HepG2 (cell line): ENCODE measurements around the gene CAMSAP1. TPM values are rescaled to one million over a fixed set of nuclear protein-coding genes. Genes with fewer than 3 reads are reported as not detected.
A peak's percentile ranks its signal among the peaks of the same experiment; 100 is the strongest.
"Not testable (repeated sequence)": the region's sequence is repeated elsewhere in the genome, so short reads cannot be mapped to it uniquely, and the experiment has no call there.

Experiments used
- ATAC-seq: fragments of 200-7000 bp; cut with Tn5 transposase; 3 replicates; pipeline ENCODE4 v1.9.1; 2020; ENCODE audit warnings: mild to moderate bottlenecking, moderate library complexity
- BruUV-seq: library from RNA; stranded (reverse); fragments of 400-500 nt; replicated peaks from 2 replicates; lab custom pipeline; 2021; lab: Mats Ljungman, UMichigan
- CTCF ChIA-PET: fragments of 300-600 bp; formaldehyde crosslinking; extraction: SDS; loops from one replicate; lab custom pipeline; 2021; ENCODE audit warnings: low total read pairs, inconsistent platforms, low intra/inter-chr PET ratio; lab: Yijun Ruan, JAX
- POLR2A ChIA-PET: fragments of 350-600 bp; sonication (Branson Sonifier 250); formaldehyde crosslinking; loops from one replicate; lab custom pipeline; 2020; ENCODE audit warnings: antibody characterized with exemption, inconsistent platforms; lab: Yijun Ruan, JAX
- DNase-seq: peaks from one replicate; pipeline ENCODE4 v3.0.0-alpha.2; 2015; ENCODE audit warnings: low spot score
- FAIRE-seq: peaks from 3 replicates; lab custom pipeline; 2011; peaks lifted over from hg19 to GRCh38; lab: Jason Lieb, UNC
- H2AFZ ChIP-seq: one replicate; pipeline ENCODE4 v1.6.1; 2011; ENCODE audit warnings: low read length, inconsistent platforms
- H3K27ac ChIP-seq: fragments of 300-600 bp; 3 replicates; pipeline ENCODE4 v1.8.0; 2011; ENCODE audit warnings: mixed run types, mild to moderate bottlenecking, mixed read lengths, low read length, inconsistent platforms; ENCODE audit not compliant: insufficient read depth; ENCODE audit errors: extremely low read length
- H3K27me3 ChIP-seq, 2 experiments: fragments of 200-600 bp in 1 of 2; 2 replicates in 1 of 2; 3 replicates in 1 of 2; pipeline versions ENCODE4 v1.6.0 to v1.8.0; 2011; ENCODE audit warnings: low read length in 2 of 2, mild to moderate bottlenecking in 2 of 2, moderate library complexity in 2 of 2, inconsistent platforms in 1 of 2; ENCODE audit not compliant: insufficient read depth in 2 of 2, control insufficient read depth in 1 of 2
- H3K36me3 ChIP-seq, 2 experiments: fragments of 200-600 bp in 1 of 2; replicated peaks in 1 of 2; 2 replicates in 1 of 2; 3 replicates in 1 of 2; pipeline versions ENCODE4 v1.5.1 to v1.8.0; 2011; ENCODE audit warnings: low read length in 2 of 2, inconsistent platforms in 1 of 2; ENCODE audit not compliant: insufficient read depth in 2 of 2, control insufficient read depth in 1 of 2
- H3K4me1 ChIP-seq: 2 replicates; pipeline ENCODE4 v1.5.1; 2012; ENCODE audit warnings: low read length, inconsistent platforms; ENCODE audit not compliant: insufficient read depth
- H3K4me2 ChIP-seq: 2 replicates; pipeline ENCODE4 v1.6.0; 2011; ENCODE audit warnings: low read depth, low read length, inconsistent platforms
- H3K4me3 ChIP-seq, 3 experiments: fragments of 200-600 bp in 1 of 3; sonication (generic), shearing (Covaris generic) in 1 of 3; replicated peaks in 1 of 3; 2 replicates each; pipeline ENCODE4 v1.5.1; 2011 to 2016; ENCODE audit warnings: low read length in 3 of 3, inconsistent platforms in 2 of 3, low read depth in 2 of 3, mild to moderate bottlenecking in 2 of 3, control low read depth in 1 of 3, mixed read lengths in 1 of 3; ENCODE audit not compliant: insufficient read depth in 1 of 3
- H3K79me2 ChIP-seq: one replicate; pipeline ENCODE4 v1.6.1; 2011; ENCODE audit warnings: low read length, inconsistent platforms; ENCODE audit not compliant: insufficient read depth
- H3K9ac ChIP-seq: 2 replicates; pipeline ENCODE4 v1.6.0; 2011; ENCODE audit warnings: mild to moderate bottlenecking, low read depth, low read length, inconsistent platforms; ENCODE audit not compliant: insufficient read depth
- H3K9me3 ChIP-seq: 2 replicates; pipeline ENCODE4 v1.5.1; 2012; ENCODE audit warnings: mild to moderate bottlenecking, low read length
- H4K20me1 ChIP-seq: 2 replicates; pipeline ENCODE4 v1.6.0; 2011; ENCODE audit warnings: inconsistent platforms, mild to moderate bottlenecking, low read length, moderate library complexity; ENCODE audit not compliant: insufficient read depth
- CAMTA2 ChIP-seq: sonication (generic); formaldehyde crosslinking; IDR thresholded peaks from 2 replicates; pipeline ENCODE4 v1.4.0; 2020; ENCODE audit warnings: mild to moderate bottlenecking, missing genetic modification reagents, borderline replicate concordance
- RARG ChIP-seq: sonication (generic); formaldehyde crosslinking; IDR thresholded peaks from 2 replicates; pipeline ENCODE4 v1.4.0; 2020; ENCODE audit warnings: low read depth, mild to moderate bottlenecking, missing genetic modification reagents
- RXRB ChIP-seq: IDR thresholded peaks from 2 replicates; pipeline ENCODE4 v1.6.1; 2016; ENCODE audit warnings: borderline replicate concordance, missing genetic modification reagents, missing compliant biosample characterization
- SP1 ChIP-seq, 2 experiments: fragments of 450-650 bp in 1 of 2; sonication (generic) in 1 of 2; formaldehyde crosslinking in 1 of 2; IDR thresholded peaks; 2 replicates each; pipeline versions ENCODE4 v1.4.0 to v1.6.1; 2016 to 2020; ENCODE audit warnings: missing genetic modification reagents in 1 of 2
- ZBTB14 ChIP-seq: sonication (generic); formaldehyde crosslinking; IDR thresholded peaks from 2 replicates; pipeline ENCODE4 v1.4.0; 2020; ENCODE audit warnings: missing genetic modification reagents
- ZBTB34 ChIP-seq: sonication (generic); formaldehyde crosslinking; IDR thresholded peaks from 2 replicates; pipeline ENCODE4 v1.8.0; 2022; ENCODE audit warnings: mild to moderate bottlenecking, missing genetic modification reagents
- ZBTB49 ChIP-seq: sonication (generic); formaldehyde crosslinking; IDR thresholded peaks from 2 replicates; pipeline ENCODE4 v1.4.0; 2020; ENCODE audit warnings: missing genetic modification reagents, borderline replicate concordance
- ZFY ChIP-seq: sonication (generic); formaldehyde crosslinking; IDR thresholded peaks from 2 replicates; pipeline ENCODE4 v1.4.0; 2020; ENCODE audit warnings: missing genetic modification reagents
- ZNF121 ChIP-seq: sonication (generic); formaldehyde crosslinking; IDR thresholded peaks from 2 replicates; pipeline ENCODE4 v1.5.0; 2020; ENCODE audit warnings: mild to moderate bottlenecking, missing genetic modification reagents
- ZNF446 ChIP-seq: sonication (generic); formaldehyde crosslinking; IDR thresholded peaks from 2 replicates; pipeline ENCODE4 v1.5.0; 2020; ENCODE audit warnings: mild to moderate bottlenecking, missing genetic modification reagents
- WGBS: methylation state at CpG from one replicate; pipeline ENCODE4 v1.1.6; 2017; ENCODE audit warnings: low lambda C conversion rate; 5-methylcytosine and 5-hydroxymethylcytosine counted together
- in situ Hi-C: cut with HindIII; loops from 2 replicates; pipeline ENCODE4 v1.10.0; 2017; ENCODE audit warnings: low pct_unique_long_range_greater_than_20kb; ENCODE audit not compliant: extremely low pct_ligation_motif_present
- intact Hi-C: fragments of 100-400 bp; cut with micrococcal nuclease; formaldehyde crosslinking; loops from one replicate; pipeline ENCODE4 v1.10.0; 2022; ENCODE audit not compliant: unreplicated experiment
- polyA plus RNA-seq, 8 experiments: library from polyadenylated mRNA; depleted of rRNA in 3 of 8; stranded (reverse) in 7 of 8; unstranded in 1 of 8; fragments of >200 nt; fragmentation: Illumina TruSeq in 4 of 8; extraction: Trizol in 4 of 8; gene quantifications; 2 replicates each; pipeline versions ENCODE4 v1.2.1 to v1.2.3, GENCODE V29; 2011 to 2016; ENCODE audit warnings: low read depth in 4 of 8, missing spikeins in 1 of 8, mixed read lengths in 1 of 8; ENCODE audit not compliant: insufficient read depth in 1 of 8
- total RNA-seq, 5 experiments: library from RNA; depleted of rRNA; stranded (reverse); fragments of >200 nt; fragmentation: Illumina TruSeq; extraction: Trizol; gene quantifications; 2 replicates each; pipeline ENCODE4 v1.2.3, GENCODE V29; 2016; ENCODE audit warnings: low read depth in 1 of 5
- TF ChIP-seq, protein P1 (sequence below): sonication (generic); formaldehyde crosslinking; IDR thresholded peaks from 2 replicates; pipeline ENCODE4 v1.4.0; 2020; ENCODE audit warnings: missing genetic modification reagents, mild to moderate bottlenecking, borderline replicate concordance

Gene CAMSAP1
- total and polyA plus RNA-seq, 2 of the 13 experiments (the other 11 are each of a cell fraction or from before 2014, with no cell fraction given), result 3.8 to 12.4 TPM

- H4K20me1 ChIP-seq, result peaks cover 38% of the 10 kb centered on the region; the same call in 1 of the 2 replicates
- H3K9ac ChIP-seq, ATAC-seq, H3K36me3 ChIP-seq, H3K9me3 ChIP-seq, H3K4me1 ChIP-seq, BruUV-seq, H3K27me3 ChIP-seq, H2AFZ ChIP-seq, H3K4me3 ChIP-seq, H3K4me2 ChIP-seq, CTCF ChIA-PET, POLR2A ChIA-PET, in situ Hi-C loops, DNase-seq, intact Hi-C loops, FAIRE-seq, H3K27ac ChIP-seq: not testable (repeated sequence)
- peak; percentile 72; the same call in 1 of the 2 replicates for TF ChIP-seq ZNF121 (CRISPR knock-in tag)
- H3K79me2 ChIP-seq, result peaks cover 95% of the 10 kb centered on the region
- 96% methylated on average over 6 of the region's 6 CpGs for WGBS
Measured at GRCh38 chr9:135892327-135892726, 15.0 kb downstream of the CAMSAP1 start.

- H2AFZ ChIP-seq, result no peak overlapping the region
- H3K4me2 ChIP-seq, result no peak overlapping the region
- H3K4me1 ChIP-seq, result no peaks in the 10 kb centered on the region
- H3K79me2 ChIP-seq, result peaks cover 95% of the 10 kb centered on the region
- intact Hi-C loops, result no loop called here
- CTCF ChIA-PET, result no interaction called here
- no peaks in the 10 kb centered on the region for H3K9me3 ChIP-seq
- ATAC-seq (no peak), DNase-seq (no peak), FAIRE-seq (no peak)
- 94% methylated on average over 8 of the region's 8 CpGs for WGBS
- H3K27me3 ChIP-seq, result no peaks in the 10 kb centered on the region
- H4K20me1 ChIP-seq, result peaks cover 41% of the 10 kb centered on the region; the same call in 1 of the 2 replicates
- POLR2A ChIA-PET, result no interaction called here
- in situ Hi-C loops, result no loop called here
- H3K9ac ChIP-seq, result no peak overlapping the region
- peaks cover 0 to 1% of the 10 kb centered on the region in 2 experiments; a peak in 2 of 5 replicates for H3K36me3 ChIP-seq
- no TSS peak for BruUV-seq
- H3K4me3 ChIP-seq, result no peak overlapping the region
- no peak overlapping the region for H3K27ac ChIP-seq
- TF ChIP-seq ZBTB49 (no peak), CAMTA2 (CRISPR knock-in tag) (no peak), ZFY (CRISPR knock-in tag) (no peak), RARG (CRISPR knock-in tag) (no peak), ZNF446 (no peak), SP1 (IDR thresholded peaks at IDR 0.05) (no peak), SP1 (CRISPR knock-in tag; IDR thresholded peaks at IDR 0.05) (no peak), ZBTB34 (CRISPR knock-in tag) (no peak), ZBTB14 (no peak), RXRB (CRISPR knock-in tag) (no peak)
- TF ChIP-seq, protein P1, sequence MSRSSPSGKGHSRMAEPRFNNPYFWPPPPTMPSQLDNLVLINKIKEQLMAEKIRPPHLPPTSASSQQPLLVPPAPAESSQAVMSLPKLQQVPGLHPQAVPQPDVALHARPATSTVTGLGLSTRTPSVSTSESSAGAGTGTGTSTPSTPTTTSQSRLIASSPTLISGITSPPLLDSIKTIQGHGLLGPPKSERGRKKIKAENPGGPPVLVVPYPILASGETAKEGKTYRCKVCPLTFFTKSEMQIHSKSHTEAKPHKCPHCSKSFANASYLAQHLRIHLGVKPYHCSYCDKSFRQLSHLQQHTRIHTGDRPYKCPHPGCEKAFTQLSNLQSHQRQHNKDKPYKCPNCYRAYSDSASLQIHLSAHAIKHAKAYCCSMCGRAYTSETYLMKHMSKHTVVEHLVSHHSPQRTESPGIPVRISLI, result no peak
Measured at GRCh38 chr9:135891027-135891631, 16.2 kb downstream of the CAMSAP1 start.
